NOMO-1 treated with DMSO at 0.1 percent for 48 hours (cell line): ENCODE measurements around the gene BCORL1.

ENCODE experiments used
- DNase-seq: peaks from one replicate; lab custom pipeline; 2025; ENCODE audit not compliant: unreplicated experiment; lab: John Stamatoyannopoulos, UW

Gene BCORL1

GRCh38 chrX:130013661-130014060, 31.2 kb downstream of the BCORL1 start:
- DNase-seq = no peak

- DNase-seq = no peak
These were observed 31.9 kb downstream of the BCORL1 start for GRCh38 chrX:130014356-130014755.

DNA sequence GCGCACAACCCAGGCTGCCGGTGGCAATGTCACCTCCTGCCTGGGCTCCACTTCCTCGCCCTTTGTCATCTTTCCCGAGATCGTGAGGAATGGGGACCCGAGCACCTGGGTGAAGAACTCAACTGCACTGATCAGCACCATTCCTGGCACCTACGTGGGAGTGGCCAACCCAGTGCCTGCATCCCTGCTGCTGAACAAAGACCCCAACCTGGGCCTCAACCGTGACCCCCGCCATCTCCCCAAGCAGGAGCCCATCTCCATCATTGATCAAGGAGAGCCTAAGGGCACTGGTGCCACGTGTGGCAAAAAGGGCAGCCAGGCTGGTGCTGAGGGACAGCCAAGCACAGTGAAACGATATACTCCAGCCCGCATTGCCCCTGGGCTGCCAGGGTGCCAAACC, 32.3 kb downstream of the BCORL1 start:
- DNase-seq = no peak

GRCh38 chrX:130015181-130015580, 32.7 kb downstream of the BCORL1 start:
- DNase-seq = no peak

DNA sequence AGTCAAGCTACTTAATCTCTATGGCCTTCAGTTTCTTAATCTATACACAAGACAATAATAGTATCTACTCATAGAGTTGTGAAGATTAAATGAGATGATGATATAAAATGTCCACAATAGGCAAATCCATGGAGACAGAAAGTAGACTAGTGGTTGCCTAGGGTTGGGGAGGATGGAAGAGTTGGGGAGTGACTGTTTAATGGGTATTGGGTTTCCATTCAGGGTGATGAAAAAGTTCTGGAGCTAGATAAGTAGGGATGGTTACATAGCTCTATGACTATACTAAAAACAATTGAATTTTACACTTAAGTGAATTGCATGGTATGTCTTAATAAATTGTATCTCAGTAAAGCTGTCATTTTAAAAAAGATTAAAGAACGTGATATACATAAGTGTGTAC, 35.7 kb downstream of the BCORL1 start:
- no peak for DNase-seq

DNA sequence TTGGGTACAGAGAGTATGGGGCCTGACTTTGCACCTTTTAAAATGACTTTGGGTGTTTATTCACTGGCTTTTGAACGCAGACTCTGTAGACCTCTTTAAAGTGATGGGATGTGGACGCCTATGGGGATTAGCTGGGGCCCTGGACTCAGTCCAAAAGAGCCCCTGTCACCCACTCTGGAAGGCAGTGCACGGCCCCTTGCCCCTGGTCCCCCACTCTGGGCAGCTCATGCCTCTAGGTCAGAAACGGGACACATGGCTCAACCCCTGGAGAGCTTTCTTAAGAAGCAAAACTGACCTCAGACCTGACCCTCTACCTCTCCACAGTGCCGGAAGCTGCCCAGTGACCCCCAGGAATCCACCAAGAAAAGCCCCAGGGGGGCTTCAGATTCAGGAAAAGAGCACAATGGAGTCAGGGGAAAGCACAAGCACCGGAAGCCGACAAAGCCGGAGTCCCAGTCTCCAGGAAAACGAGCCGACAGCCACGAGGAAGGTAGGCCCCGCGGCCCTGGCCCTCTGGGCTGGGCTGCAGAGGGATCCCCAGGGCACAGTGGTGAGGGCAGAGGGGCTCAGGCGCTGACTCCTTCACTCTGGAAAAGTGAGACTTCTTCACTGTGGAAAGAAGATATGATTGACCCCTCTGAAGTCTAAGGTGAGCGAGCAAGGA, 38.4 kb downstream of the BCORL1 start:
- no peak for DNase-seq

DNA sequence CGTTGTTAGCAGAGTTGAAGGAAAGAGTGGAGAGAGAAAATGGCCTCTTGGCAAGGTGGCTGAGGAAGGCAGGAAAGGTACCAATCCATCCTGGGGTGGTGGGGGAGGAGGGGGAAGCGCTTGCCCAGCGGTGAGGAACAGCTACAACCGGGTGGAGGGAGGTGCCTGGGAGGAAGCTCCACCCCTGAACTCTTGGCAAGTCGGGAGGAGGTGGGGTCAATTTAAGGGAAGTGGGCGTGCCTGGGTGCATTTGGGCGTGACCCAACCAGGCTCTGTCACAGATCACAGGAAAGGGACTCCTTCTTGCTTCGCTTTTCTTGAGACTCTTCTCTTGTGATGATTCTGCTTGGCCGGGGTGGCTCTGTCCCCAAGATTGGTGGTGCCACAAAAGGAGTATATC, 41.7 kb downstream of the BCORL1 start:
- DNase-seq = peak; percentile 90

- no peak for DNase-seq
These were observed 42.8 kb downstream of the BCORL1 start for GRCh38 chrX:130025256-130025655.

GRCh38 chrX:130027569-130027968, 45.1 kb downstream of the BCORL1 start:
- no peak for DNase-seq

- peak; percentile 19 for DNase-seq
These were observed 45.8 kb downstream of the BCORL1 start for GRCh38 chrX:130028196-130028595.

DNA sequence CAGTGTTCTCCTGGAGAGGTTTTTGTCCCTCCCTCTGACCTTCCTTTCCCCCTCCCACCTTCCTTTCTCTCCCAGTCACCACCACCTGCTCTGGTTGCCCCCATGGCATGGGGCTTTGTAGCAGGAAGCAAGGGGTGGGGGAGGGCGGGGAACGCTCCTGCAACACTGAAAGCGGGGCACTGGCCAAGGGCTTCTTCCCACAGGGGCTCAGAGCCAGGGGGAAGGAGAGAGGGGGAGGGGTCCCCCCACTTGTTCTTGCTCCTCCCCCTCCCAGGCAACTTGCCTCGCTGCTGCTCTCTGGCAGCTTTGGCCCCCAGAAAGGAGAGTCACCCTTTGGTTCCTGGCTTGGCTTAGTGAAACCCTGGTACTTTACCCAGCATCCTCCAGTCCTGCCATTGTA, 48.4 kb downstream of the BCORL1 start:
- no peak for DNase-seq

DNA sequence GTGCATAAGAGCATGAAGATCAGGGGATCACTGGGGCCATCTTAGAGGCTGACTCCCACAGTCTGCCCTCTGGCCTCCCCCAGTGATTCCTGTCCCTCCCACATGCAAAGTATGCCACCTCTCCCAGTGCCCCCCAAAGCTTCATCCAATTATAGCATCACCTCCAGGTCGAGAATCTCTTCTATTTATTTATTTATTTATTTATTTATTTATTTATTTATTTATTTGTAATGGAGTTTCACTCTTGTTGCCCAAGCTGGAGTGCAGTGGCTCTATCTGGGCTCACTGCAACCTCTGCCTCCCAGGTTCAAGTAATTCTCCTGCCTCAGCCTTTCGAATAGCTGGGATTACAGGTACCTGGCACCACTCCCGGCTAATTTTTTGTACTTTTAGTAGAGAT, 50.1 kb downstream of the BCORL1 start:
- DNase-seq = no peak

DNA sequence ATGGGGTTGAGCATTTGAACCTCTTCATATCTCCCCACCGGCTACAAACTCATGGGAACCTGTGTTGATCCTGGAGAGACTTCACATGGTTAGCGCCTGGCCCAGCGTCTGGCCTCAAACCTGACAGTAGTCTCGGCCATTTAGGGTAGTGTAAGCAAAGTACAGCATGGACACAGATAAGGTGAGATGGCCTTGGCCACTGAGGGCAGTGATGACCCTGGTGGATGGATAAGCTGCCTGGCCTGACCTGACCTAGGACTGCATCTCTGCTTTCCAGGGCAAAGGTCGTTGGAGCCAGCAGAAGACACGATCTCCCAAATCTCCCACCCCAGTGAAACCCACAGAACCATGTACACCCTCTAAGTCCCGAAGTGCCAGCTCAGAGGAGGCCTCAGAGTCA, 51.7 kb downstream of the BCORL1 start:
- DNase-seq = no peak

GRCh38 chrX:130039847-130040246, 57.4 kb downstream of the BCORL1 start:
- DNase-seq = no peak

DNA sequence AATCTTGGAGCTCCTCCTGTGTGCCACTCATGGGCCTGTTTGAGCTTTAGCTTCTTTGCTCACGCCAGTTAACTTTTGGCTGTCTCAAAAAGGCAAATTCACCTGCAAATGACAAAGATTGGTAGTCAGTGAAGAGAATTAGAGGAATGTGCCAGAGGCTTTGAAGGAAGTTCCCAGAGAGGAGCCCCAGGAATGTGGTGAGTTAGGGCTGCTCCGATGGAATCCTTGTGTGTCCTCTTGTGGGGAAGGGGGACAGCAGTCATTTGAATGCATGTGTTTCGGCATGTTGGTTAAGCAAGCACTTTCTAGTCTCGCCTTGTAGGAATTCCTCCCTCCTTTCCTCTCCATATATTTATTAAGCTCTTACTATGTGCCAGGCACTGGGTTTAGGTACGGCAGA, 65.0 kb downstream of the BCORL1 start:
- no peak for DNase-seq

DNA sequence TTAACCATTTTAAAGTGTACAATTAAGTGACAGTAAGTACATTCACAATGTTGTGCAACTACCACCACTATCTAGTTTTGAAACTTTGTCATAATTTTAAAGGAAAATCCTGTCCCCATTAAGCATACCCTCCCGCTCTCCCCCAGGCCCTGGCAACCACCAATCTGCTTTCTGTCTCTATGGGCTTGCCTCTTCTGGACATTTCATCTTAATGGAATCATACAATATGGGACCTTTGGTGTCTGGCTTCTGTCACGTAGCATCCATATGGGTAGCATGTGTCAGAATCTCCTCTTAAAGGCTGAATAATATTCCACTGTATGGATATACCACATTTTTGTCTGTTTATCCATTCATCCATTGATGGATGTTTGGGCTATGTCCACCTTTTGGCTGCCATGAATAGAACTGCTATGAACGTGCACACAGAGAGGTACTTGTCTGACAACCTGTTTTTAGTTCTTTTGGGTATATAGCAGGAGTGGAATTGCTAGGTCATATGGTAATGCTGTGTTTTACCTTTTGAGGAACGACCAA, 66.3 kb downstream of the BCORL1 start:
- no peak for DNase-seq

GRCh38 chrX:130049821-130050220, 67.4 kb downstream of the BCORL1 start:
- no peak for DNase-seq

DNA sequence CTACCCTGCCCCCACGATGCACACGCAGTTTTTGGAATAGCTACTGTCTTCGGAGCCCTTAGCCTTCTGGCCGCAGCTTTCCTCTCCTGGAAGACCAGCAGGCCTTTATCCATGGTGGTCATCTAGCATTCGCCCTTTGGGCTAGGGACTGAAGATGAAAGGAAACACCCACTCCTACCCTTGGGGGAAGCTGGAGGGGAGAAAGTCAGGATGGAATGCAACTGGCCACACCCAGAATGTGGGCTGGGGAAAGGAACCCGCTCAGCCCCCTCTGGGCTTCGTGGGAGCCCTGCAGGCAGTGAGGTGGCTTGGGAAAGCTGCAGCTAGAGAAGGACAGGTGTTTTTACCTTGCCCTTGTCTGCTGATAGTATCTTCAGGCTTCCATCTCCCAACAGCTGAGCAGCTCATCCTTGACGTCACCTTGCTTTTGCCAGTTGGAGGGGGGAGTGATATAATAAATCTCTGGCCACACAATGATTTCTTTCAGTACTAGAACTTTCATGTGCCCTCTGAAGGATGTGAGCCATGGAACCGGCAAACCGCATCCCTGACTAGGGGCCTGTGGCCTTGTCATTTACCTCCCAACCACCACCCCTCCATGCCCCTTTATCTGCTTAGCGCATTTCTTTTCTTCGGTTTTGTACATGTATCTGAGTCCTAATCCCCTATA, 68.9 kb downstream of the BCORL1 start:
- DNase-seq = no peak

GRCh38 chrX:130053236-130053635, 70.8 kb downstream of the BCORL1 start:
- DNase-seq = no peak

DNA sequence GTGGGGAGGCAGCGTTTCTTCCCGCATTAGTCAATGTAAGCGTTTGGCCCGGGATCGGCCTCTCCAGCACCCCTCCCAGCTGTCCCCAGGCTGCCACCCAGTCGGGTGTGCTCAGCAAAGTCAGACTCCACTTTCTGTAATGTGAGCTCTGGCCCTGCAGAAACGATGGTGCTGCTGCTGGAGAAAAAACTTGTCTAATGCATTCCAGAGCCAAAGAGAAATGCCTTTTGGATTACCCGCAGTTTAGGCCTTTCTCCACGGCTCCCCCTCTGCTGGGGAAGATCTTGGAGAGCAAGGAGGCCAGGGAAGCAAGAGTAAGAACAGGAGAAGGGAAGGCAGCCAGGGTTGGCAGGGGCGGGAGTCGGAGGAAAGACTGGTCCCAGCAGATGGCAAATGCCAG, 72.7 kb downstream of the BCORL1 start:
- DNase-seq = no peak

DNA sequence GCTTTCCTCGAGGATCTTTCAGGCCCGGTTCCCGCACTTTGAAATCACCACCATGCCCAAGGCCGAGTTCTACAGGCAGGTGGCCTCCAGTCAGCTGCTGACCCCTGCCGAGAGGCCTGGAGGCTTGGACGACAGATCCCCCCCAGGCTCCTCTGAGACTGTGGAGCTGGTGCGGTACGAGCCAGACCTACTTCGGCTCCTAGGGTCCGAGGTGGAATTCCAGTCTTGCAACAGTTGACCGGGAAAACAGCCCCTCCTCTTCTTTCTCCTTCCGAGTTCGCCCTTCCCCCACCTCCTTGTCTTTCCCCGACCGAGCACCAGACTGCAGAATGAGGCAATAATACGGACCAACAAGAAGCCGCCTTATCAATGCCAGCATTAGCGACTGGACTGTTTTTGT, 73.5 kb downstream of the BCORL1 start:
- no peak for DNase-seq

DNA sequence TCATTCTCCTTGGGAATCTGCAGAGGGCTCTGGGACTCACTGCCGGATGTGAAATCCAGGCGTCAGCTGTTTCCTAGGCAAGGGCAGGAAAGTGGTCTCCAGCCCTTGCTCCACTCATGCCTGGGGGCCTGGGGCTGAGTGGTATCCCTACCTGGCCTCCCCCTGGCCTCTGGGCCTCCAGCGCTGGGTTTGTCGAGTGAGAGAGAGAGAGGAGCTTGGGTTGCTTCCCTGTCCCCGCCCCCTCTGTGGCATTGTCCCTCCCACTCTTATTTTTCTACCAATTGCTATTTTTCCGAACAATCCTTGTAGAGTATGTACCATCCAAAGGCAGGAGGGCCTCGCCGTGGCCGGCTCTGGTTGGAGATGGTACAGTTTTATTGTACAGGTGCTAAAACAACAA, 74.8 kb downstream of the BCORL1 start:
- no peak for DNase-seq

- DNase-seq = no peak
These were observed 76.2 kb downstream of the BCORL1 start for GRCh38 chrX:130058652-130059051.
